ENCODE results near the gene KIF26B. TPM values are rescaled to one million over a fixed set of nuclear protein-coding genes. Genes with fewer than 3 reads are reported as not detected.

Gene KIF26B
- total and polyA plus RNA-seq, 10 of the 15 experiments (the other 5 are each of a cell fraction or from before 2014, with no cell fraction given): 0.35 to 11.6 (median 2.2) TPM

DNA sequence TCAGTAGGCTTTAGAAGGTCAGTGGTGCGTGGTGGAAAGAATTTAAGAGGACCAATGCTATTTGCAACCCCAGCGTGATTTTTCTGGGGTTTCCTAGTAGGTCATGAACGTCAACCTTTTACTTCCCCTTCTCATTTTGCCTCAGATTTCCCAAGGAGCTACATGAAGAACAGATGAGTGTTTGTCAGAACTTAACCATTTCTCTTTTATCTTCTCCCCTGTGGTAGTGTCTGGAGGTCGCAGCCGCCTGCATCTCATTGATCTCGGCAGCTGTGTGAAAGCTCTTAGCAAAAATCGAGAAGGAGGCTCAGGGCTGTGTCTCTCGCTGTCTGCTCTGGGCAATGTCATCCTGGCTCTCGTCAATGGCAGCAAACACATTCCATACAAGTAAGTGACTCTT lies 491.1 kb downstream of the KIF26B start (continued):
- TF ChIP-seq MYC (IDR thresholded peaks at IDR 0.05; ENCODE audit: insufficient read depth, insufficient read length, insufficient replicate concordance, low read length, severe bottlenecking) (no peak), SREBF2 (IDR thresholded peaks at IDR 0.05; ENCODE audit: low read length) (no peak), CHD1 (IDR thresholded peaks at IDR 0.05; ENCODE audit: low read depth, low read length) (no peak), ZNF622 (IDR thresholded peaks at IDR 0.05) (no peak), ETV6 (conservative IDR thresholded peaks at IDR 0.05 in 1 of 2, IDR thresholded peaks at IDR 0.05 in 1 of 2; ENCODE audit: borderline replicate concordance in 1 of 2, low read depth in 1 of 2) (peak in 1 of 2 experiments; percentile 61; a peak in 1 of 4 replicates), GABPA (IDR thresholded peaks at IDR 0.05; ENCODE audit: low read depth) (0 out of 2 replicates have a peak, but pooled peaks have one; percentile 45), ZNF274 (IDR thresholded peaks at IDR 0.05; ENCODE audit: insufficient read depth, insufficient read length) (no peak), CREB1 (IDR thresholded peaks at IDR 0.05; ENCODE audit: low read depth) (peak; percentile 54), HDAC2 (IDR thresholded peaks at IDR 0.05) (no peak), ATF7 (IDR thresholded peaks at IDR 0.05; ENCODE audit: low read depth) (0 out of 2 replicates have a peak, but pooled peaks have one; percentile 32), SUPT20H (IDR thresholded peaks at IDR 0.05; ENCODE audit: borderline replicate concordance, control insufficient read depth, low read depth, low read length) (no peak), RAD51 (IDR thresholded peaks at IDR 0.05) (no peak), ZSCAN29 (IDR thresholded peaks at IDR 0.05) (no peak), SMC3 (IDR thresholded peaks at IDR 0.05; ENCODE audit: borderline replicate concordance, low read length) (no peak), BRCA1 (IDR thresholded peaks at IDR 0.05; ENCODE audit: low read depth, low read length) (no peak), CBX3 (IDR thresholded peaks at IDR 0.05; ENCODE audit: borderline replicate concordance, low read depth) (no peak), NFIC (IDR thresholded peaks at IDR 0.05; ENCODE audit: low read depth, low read length) (peak; percentile 83), RAD21 (IDR thresholded peaks at IDR 0.05; ENCODE audit: insufficient read depth, low read depth, low read length) (no peak), HDGF (IDR thresholded peaks at IDR 0.05) (no peak), GATAD2B (conservative IDR thresholded peaks at IDR 0.05; ENCODE audit: low read depth) (0 out of 2 replicates have a peak, but pooled peaks have one; percentile 26), HDAC6 (IDR thresholded peaks at IDR 0.05; ENCODE audit: unreplicated experiment) (no peak)
- TF ChIP-seq, protein P1, sequence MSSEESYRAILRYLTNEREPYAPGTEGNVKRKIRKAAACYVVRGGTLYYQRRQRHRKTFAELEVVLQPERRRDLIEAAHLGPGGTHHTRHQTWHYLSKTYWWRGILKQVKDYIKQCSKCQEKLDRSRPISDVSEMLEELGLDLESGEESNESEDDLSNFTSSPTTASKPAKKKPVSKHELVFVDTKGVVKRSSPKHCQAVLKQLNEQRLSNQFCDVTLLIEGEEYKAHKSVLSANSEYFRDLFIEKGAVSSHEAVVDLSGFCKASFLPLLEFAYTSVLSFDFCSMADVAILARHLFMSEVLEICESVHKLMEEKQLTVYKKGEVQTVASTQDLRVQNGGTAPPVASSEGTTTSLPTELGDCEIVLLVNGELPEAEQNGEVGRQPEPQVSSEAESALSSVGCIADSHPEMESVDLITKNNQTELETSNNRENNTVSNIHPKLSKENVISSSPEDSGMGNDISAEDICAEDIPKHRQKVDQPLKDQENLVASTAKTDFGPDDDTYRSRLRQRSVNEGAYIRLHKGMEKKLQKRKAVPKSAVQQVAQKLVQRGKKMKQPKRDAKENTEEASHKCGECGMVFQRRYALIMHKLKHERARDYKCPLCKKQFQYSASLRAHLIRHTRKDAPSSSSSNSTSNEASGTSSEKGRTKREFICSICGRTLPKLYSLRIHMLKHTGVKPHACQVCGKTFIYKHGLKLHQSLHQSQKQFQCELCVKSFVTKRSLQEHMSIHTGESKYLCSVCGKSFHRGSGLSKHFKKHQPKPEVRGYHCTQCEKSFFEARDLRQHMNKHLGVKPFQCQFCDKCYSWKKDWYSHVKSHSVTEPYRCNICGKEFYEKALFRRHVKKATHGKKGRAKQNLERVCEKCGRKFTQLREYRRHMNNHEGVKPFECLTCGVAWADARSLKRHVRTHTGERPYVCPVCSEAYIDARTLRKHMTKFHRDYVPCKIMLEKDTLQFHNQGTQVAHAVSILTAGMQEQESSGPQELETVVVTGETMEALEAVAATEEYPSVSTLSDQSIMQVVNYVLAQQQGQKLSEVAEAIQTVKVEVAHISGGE (CRISPR knock-in tag; IDR thresholded peaks at IDR 0.05): no peak
- TF ChIP-seq, protein P2, sequence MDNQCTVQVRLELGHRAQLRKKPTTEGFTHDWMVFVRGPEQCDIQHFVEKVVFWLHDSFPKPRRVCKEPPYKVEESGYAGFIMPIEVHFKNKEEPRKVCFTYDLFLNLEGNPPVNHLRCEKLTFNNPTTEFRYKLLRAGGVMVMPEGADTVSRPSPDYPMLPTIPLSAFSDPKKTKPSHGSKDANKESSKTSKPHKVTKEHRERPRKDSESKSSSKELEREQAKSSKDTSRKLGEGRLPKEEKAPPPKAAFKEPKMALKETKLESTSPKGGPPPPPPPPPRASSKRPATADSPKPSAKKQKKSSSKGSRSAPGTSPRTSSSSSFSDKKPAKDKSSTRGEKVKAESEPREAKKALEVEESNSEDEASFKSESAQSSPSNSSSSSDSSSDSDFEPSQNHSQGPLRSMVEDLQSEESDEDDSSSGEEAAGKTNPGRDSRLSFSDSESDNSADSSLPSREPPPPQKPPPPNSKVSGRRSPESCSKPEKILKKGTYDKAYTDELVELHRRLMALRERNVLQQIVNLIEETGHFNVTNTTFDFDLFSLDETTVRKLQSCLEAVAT (IDR thresholded peaks at IDR 0.05): no peak
